Measurements from ENCODE around the gene ACTRT2.

The ACTRT2 gene

DNA sequence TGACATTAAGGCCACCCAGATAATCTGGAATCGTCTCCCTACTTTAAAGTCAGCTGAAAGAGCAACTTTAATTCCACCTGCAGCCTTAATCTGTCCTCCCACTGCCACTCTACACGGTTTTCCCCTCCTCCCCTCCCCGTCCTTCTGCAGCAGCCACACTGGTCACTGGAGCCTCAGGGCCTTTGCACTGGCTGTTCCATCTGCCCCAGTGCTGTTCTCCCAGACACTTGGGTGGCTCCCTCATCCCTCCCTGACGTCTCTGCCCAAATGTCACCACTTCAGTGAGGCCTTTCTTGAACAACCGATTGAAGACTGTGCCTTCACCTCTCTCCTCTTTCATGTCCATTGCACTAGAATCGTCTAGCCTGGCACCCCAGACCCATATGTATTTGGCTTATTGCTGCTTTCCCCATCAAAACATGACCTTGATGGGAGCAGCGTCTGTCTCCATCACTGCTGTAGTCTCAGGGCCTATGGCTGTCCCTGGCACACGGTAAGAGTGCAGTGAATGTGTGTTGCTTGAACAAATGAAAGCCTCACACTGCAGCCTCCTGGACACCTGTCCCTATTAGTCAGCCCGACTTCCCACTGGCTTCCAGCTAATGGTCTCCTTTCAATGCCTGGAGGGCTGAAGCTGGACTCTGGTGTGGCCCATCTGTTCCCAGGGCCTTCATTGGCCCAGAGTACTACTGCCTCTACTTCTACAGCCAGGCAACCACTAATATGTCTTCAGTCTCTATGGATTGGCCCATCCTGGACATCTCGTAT is 37.2 kb downstream of the ACTRT2 start:
- DNase-seq, result no peak

DNA sequence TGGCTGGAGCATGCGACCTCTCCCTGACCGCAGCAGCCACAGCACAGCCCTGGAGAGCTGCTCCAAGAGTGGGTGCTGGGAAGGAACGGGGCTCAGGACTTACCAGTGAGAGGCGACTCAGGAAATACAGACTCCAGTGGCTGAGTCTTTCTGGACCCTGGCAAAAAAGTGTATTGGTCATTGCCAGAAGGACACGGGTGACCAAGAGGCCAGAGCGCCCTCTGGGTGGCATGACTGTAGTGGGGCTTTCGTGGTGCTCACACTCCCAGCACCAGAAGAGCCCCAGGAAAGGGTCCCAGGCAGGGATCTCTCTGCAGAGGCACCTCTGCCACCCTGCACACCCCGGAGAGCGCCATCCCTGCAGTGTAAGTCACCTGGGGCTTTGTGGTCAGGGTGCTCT is 38.9 kb downstream of the ACTRT2 start:
- no peak for DNase-seq

GRCh38 chr1:3060601-3061551 is 39.6 kb downstream of the ACTRT2 start:
- no peak for DNase-seq

DNA sequence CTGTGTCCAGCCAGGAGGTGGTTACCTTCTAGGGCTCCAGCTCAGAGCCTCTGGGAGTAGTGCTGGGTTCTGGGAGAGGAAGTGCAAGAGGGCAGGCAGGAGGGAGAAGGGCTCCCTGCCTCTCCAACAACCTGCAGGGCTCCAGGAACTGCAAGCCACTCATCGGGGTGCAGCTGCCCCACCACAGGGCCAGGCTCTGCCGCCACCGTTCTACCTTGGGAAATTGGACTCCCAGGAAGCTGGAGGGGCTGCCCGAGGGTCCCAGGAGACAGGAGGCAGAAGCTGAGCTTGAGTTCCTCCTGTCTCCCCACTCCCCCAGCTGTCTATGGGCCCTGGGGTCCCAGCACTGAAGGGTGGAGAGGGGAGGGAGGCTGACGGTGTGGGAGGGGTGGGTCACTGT is 40.3 kb downstream of the ACTRT2 start:
- DNase-seq, result no peak

DNA sequence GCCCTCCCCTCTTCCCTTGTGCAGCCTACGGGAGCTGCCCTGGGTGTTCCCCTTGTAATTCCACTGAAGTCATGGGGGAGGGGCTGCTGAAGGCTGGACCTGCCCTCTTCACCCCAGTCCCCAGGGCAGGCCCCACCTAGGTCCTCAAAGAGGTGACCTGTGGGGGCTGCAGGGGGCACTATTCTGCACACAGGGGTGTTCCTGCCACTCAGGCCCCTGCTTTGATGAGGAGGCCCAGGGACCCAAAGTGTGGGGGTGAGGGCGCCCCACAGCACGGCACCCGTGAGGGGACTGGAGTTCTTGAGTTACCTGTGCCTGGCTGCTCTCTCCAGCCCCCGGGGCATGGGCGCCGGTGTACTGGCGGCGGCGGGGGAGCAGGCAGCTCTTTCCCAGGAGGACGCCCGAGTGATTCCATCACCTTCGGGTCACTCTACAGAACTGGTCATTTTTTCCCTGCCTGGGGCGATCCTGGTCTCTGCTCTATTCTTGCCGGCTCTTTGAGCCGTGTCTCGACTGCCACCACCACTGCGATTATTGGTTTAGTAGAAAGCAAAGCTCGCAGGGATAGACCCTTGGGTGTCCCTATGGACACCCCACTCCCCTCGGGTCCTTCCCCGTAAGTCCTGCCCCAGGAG is 40.8 kb downstream of the ACTRT2 start:
- DNase-seq, result no peak

DNA sequence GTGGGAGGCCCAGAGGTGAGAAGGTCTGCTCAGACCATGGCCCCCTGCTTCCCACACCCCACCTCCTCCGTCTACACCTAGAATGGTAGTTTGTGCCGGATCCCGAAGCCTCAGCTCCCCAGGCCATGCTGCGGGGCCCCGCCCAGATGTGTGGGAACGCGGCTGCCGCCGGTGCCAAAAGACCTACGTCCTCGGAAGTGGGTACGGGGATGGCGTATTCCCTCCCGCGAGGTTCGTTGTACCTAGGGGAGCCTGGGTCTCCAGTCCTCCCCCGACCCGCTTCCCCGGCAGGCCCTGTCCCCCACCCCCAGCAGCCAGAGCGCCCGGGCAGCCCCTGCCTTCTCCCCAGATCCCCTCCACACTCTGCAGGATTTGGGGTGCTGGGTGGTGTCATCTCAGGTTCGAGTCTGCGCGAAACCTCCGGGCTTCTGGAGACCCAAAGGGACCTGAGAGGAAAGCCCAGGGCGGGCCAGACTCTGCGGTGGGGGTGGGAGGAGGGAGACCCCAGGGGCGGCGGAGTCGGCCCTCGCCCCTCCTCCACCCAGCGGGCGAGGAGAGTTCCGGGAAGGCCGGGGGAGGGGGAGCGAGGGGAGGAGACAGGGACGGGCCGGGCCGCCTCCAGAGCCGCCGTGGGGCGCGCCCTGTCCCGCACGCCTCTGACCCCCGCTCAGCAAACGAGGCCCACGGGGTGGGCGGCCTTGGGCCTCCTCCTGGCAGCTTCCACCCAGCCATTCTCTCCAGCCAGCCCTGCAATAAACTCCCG is 41.5 kb downstream of the ACTRT2 start:
- no peak for DNase-seq

- DNase-seq, result no peak
Measured at GRCh38 chr1:3063379-3064295, 42.4 kb downstream of the ACTRT2 start.

- DNase-seq, result no peak
Measured at GRCh38 chr1:3064296-3064850, 43.1 kb downstream of the ACTRT2 start.

DNA sequence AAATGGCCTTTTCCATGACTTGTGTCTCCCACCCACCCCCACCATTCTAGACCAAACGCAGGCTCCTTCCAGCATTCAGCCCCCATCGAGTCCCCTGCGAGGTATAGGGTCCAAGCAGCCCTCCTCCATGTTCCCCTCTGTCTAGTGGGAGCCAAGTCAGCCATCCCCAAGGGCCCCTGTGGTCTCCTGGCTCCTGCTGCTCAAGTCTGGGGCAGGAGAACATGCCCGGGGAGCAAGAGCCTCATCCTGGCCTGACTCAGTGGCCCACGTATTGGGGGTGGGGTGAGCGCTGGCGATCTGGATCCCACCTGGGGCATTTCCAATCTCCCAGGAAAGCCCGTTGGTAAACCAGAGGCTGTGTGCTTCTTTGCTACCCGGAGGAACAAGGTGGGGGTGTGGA is 43.6 kb downstream of the ACTRT2 start:
- DNase-seq, result no peak

DNA sequence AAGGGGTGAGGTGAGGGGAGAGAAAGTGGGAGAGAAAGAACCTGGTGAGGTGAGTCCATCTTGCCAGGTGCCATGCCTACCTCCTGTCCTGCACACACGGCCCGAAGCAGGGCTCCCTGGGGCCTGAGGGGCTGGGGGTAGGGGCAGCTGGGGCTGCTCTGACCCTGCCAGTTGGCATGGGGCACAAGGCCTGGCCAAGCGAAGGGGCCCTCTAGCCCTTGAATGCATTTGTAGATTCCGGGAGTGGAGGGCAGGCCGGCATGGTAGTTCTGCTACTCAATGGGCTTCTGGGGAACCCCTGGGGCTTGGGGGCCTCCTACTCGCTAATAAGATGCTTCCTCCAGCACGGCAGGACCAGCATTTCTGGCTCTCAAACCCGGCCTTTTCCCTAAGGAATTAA is 44.1 kb downstream of the ACTRT2 start:
- DNase-seq, result no peak

DNA sequence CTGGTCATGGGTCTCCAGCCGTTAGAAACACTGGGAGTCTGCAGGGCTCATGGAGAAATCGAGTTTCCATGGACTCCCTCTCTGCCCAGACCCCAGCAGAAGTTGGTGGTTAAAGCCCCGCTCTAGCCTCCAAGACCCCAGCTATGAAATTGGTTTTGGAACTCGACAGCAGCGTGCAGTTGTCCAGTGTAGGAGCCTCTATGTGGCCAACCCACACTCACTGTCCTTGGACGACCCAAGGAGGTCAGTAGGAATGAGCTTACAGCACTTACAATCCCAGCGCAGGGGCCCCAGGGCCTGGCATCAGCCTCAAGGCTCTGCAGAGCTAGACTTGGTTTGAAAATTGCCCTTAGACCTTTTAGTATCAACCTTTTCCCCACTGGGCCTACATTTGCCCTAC is 44.5 kb downstream of the ACTRT2 start:
- DNase-seq, result no peak

DNA sequence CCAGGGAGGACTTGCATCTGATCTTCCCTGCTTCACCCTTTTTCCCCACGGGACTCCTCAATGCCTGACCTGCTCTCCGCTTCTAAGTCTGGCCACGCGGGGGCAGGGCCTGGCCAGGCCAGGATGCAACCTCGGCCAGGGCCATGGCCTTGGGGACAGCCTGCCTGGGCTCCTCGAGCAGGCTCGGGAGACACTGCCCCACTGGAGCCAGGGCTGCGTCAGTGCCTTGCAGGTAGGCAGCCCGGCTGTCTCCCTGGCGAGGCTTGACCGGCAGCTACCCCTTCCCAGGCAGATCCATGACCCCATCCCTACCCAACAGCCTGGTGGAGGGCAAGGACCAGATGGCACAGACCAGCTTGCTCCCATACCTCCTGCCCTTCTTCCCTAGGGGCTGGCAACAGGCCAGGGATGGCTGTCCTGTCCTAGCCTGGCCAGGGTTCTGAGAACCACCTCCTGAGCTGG is 45.0 kb downstream of the ACTRT2 start:
- no peak for DNase-seq

DNA sequence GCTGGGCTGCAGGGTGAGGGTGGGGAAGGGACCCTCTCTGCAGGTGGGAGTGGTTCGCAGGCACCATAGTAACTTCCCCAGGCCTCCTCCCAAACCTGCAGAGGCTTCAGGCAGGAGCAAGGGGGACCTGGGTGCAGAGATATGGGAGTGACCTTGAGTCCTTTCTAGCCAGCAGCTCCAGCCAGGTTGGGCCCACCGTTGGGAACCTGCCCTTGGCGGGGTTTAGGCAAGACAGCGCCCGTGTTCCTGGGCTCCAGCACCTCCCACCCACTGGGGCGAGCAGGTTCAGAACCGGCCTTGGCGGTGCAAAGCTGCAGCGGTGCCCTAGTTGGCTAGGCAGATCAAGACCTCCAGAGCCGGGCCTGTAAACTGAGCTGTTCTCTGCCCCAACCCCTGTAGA is 45.6 kb downstream of the ACTRT2 start:
- DNase-seq, result no peak

GRCh38 chr1:3067301-3067670 is 46.0 kb downstream of the ACTRT2 start:
- no peak for DNase-seq

DNA sequence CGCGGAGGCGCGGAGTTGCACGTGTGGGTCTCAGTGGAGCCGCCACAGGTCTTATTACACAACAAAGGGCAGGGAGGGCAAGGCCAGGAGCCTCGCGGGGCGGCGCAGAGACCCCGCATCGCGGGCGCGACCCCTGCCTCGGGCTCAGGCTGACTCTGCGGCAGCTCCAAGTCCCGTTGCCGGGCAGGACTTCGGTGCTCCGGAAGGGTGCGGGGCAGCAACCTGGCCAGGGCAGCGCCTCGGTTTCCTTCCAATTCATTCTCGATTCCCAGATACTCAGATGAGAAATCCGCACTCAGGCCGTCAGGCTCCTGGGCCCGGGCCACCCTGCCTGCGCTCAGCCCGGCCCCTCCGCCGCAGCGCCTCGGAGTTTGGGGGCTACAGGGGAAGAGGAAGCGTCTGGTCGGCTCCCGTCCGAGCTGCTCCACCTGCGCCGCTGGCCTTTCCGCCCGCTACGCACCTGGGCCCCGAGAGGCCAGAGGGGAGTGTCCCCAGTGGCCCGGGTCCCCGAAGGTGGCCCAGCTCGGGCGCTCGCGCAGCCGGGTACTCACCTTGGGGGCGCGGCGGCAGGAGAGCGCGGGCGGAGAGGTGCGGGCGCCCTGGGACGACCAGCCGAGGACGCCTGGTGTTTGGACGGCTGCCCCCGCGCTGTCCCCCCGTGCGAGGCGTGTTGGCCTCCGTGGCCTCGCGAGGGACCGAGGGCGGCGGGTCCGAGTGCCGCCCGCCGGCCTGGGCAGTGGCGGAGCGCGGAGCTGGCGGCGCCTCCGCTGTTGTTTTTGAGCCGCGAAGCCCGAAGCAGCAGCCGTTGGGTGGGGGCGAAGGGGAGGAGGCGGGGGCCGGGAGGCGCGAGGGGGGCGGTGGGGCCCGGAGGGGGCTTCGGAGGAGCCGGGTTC is 46.6 kb downstream of the ACTRT2 start:
- DNase-seq, result no peak

DNA sequence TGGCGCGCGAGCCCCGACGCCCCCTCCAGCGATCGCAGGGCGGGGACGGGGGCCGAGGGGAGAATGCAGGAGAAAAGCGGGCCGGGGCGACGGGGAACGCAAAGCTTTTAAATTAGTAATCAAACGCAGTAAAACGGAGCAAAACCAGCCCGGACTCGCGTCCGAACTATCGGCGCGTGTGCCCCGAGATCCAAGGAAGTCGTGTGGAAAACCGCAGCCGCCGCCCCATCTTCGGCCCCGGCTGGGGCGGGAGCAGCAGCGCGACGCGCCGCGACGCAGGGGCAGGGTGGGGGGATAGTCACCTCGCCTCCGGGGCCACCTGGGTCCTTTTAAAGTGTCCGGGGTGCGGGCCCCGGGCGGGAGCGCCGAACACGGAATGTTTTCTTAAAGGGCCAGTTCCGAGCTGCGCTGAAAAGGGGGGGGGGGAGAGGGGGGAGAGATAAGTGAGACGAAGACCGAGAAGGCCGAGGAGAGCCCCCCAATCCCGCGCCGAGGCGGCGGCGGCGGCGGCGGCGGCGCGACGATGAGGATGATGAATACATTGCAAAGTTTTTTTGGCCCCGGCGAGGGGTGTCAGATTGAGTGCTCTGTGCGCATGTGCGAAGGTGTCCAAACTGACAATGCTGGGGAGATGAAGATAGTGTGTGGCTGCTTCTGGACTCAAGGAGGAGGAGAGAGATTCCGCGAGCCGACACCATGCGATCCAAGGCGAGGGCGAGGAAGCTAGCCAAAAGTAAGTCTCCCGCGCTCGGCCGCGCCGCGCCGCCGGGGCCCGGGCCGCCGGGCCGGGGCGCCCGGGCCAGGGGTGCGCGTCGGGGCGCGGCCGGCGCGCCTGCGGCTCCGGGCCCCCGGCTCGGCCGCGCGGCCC is 47.5 kb downstream of the ACTRT2 start, which contains the start of gene PRDM16:
Gene PRDM16, plus strand, starts transcription at position 640 of the 868 bp plus-strand sequence. Its CDS starts 57 bp downstream, at position 697.
- peak; percentile 24 for DNase-seq

DNA sequence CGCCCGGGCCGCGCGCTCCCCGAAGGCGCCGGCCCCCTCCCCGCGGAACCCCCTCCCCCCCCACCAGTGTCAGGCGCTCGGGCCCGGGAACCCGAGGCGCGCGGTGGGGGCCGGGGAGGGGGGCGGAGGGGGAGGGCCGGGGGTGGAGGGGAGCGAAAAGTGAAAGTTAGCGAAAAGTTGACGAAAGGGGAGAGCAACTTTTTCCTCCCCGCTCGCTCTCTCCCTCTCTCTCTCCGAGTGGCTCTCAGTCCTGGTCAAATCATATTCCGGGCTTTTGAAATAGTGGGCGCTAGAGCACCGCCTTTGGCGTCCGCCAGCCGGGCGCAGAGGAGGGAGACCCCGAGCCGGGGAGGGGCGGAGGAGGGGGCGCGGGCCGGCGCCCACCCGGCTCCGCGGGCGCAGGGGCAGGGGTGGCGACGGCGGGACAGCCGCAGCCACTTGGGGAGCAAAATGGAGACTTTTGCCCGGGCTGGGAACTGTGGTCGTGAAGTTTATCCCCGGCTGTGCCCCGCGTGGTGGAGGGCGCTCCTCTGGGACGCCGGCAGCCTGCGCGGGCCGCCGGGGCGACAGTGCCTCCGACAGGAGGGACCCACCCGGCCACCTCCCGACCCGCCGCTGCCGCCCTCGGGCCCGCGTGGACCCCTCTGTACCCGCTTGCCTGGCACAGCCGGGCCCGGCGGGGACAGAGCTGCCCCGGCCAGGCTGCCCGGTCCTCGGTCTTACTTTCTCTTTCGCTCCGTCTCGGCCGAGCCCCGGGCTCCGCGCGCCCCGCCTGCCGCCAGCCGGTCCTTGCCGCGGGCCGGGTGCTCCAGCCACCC is 48.4 kb downstream of the ACTRT2 start:
- no peak for DNase-seq

DNA sequence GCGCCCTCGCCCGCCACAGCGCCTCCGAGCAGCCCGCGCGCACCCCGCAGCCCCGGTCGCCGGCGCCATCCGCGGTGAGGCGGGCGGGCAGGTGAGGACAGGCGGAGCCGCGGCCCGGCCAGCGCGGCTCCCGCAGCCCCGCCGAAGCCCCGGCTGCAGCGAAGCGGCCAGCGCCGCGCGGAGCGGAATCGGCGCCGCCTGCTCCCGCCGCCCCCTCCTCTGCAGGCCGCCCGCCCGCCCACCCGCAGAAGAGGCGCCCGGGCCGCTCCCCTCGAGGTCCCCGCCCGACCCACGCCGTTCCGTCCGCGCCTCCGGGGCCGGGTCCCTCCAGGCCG is 49.0 kb downstream of the ACTRT2 start:
- no peak for DNase-seq
